MM.1S (cell line): ENCODE results near the gene ERCC1.

Experiments used
- DNase-seq: peaks from one replicate; pipeline ENCODE4 v3.0.0-alpha.2; 2015
- H2AFZ ChIP-seq: fragments of 300-600 bp; sonication (generic); 2 replicates; pipeline ENCODE4 v1.6.0; 2016; ENCODE audit warnings: antibody characterized with exemption, low read length
- H3F3A ChIP-seq: fragments of 300-600 bp; sonication (generic); 2 replicates; pipeline ENCODE4 v1.6.1; 2016; ENCODE audit warnings: mild to moderate bottlenecking, antibody characterized with exemption, low read length, moderate library complexity, mixed read lengths; ENCODE audit not compliant: insufficient read depth
- H3K27ac ChIP-seq: fragments of 300-600 bp; sonication (generic); 2 replicates; pipeline ENCODE4 v1.5.1; 2016; ENCODE audit warnings: mild to moderate bottlenecking, low read length
- H3K27me3 ChIP-seq: fragments of 300-600 bp; sonication (generic); replicated peaks from 2 replicates; pipeline ENCODE4 v1.6.0; 2016; ENCODE audit warnings: low read length; ENCODE audit not compliant: insufficient read depth
- H3K36me3 ChIP-seq: fragments of 300-600 bp; sonication (generic); replicated peaks from 2 replicates; pipeline ENCODE4 v1.6.1; 2016; ENCODE audit warnings: mild to moderate bottlenecking, low read length, mixed read lengths; ENCODE audit not compliant: insufficient read depth
- H3K4me1 ChIP-seq: fragments of 300-600 bp; sonication (generic); 2 replicates; pipeline ENCODE4 v1.6.1; 2016; ENCODE audit warnings: low read length, mixed read lengths
- H3K4me2 ChIP-seq: fragments of 300-600 bp; sonication (generic); 2 replicates; pipeline ENCODE4 v1.6.0; 2016; ENCODE audit warnings: low read depth, low read length
- H3K4me3 ChIP-seq: fragments of 300-600 bp; sonication (generic); 2 replicates; pipeline ENCODE4 v1.5.1; 2016; ENCODE audit warnings: low read length, mixed read lengths
- H3K79me2 ChIP-seq: fragments of 300-600 bp; sonication (generic); 2 replicates; pipeline ENCODE4 v1.6.1; 2016; ENCODE audit warnings: mixed run types, low read length, mixed read lengths
- H3K9ac ChIP-seq: fragments of 300-600 bp; sonication (generic); 2 replicates; pipeline ENCODE4 v1.6.1; 2016; ENCODE audit warnings: low read length, mixed read lengths
- H3K9me2 ChIP-seq: fragments of 300-600 bp; sonication (generic); replicated peaks from 2 replicates; pipeline ENCODE4 v1.6.1; 2016; ENCODE audit warnings: mild to moderate bottlenecking, low read length, mixed read lengths; ENCODE audit not compliant: insufficient read depth
- H3K9me3 ChIP-seq: fragments of 300-600 bp; sonication (generic); replicated peaks from 2 replicates; pipeline ENCODE4 v1.6.1; 2016; ENCODE audit warnings: mild to moderate bottlenecking, low read length, mixed read lengths; ENCODE audit not compliant: insufficient read depth
- H4K20me1 ChIP-seq: fragments of 300-600 bp; sonication (generic); 2 replicates; pipeline ENCODE4 v1.6.1; 2016; ENCODE audit warnings: mild to moderate bottlenecking, low read length, moderate library complexity, mixed read lengths; ENCODE audit not compliant: insufficient read depth
- EZH2 ChIP-seq: fragments of 300-600 bp; sonication (generic); optimal IDR thresholded peaks from 2 replicates; pipeline ENCODE3; 2017; ENCODE audit warnings: low read depth, mild to moderate bottlenecking, antibody characterized with exemption, low read length, mixed read lengths
- EZH2phosphoT487 ChIP-seq: fragments of 300-600 bp; sonication (generic); IDR thresholded peaks from 2 replicates; pipeline ENCODE4 v1.6.1; 2018; ENCODE audit warnings: antibody characterized with exemption, low read length
- TF ChIP-seq, protein P1 (sequence below): fragments of 300-600 bp; sonication (generic); IDR thresholded peaks from 2 replicates; pipeline ENCODE4 v1.5.1; 2016; ENCODE audit warnings: antibody characterized with exemption, low read length, mixed read lengths

ERCC1 gene

DNA sequence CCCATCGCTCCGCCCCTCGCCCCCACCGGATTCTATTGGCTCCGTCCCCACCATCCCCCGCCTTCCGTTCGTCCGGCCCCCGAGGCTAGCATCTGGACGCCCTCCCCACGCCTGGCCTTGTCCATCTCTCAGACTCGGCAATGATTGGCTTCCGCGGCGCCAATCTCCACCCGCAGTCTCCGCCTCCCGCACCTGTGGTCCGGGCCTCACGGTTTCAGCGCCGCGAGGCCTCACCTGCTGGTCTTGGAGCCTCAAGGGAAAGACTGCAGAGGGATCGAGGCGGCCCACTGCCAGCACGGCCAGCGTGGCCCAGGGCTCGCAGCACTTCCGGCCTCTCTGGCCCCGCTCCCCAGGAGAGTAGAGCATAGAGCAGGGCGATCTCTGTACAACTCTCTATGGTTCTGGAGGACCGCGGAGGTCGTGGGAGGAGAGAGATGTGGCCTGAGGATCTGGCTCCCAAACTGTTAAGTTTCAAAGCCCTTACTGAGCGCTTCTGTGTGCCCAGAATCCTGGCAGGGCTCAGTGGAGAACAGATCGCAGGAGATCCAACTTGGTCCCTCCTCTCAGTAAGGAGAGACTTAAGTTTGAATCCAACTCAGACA is at the start of gene ERCC1:
Gene ERCC1, minus strand, starts transcription at position 329 of the 602 bp plus-strand sequence. CDS start 543 bp downstream, outside the sequence.
- peaks cover 45% of the 10 kb centered on the region for H3F3A ChIP-seq
- peak within 1 kb of the TSS; percentile 95 for H3K4me2 ChIP-seq
- peaks cover 16% of the 10 kb centered on the region for H3K79me2 ChIP-seq
- H3K9me2 ChIP-seq, result no peaks in the 10 kb centered on the region
- peak within 1 kb of the TSS; percentile 70 for H2AFZ ChIP-seq
- no peaks in the 10 kb centered on the region for H4K20me1 ChIP-seq
- peak within 1 kb of the TSS; percentile 66 for H3K4me3 ChIP-seq
- H3K27me3 ChIP-seq, result peaks cover 5% of the 10 kb centered on the region; the same call in 1 of the 2 replicates
- no peaks in the 10 kb centered on the region for H3K36me3 ChIP-seq
- no peak for TF ChIP-seq EZH2
- TF ChIP-seq, protein P1, sequence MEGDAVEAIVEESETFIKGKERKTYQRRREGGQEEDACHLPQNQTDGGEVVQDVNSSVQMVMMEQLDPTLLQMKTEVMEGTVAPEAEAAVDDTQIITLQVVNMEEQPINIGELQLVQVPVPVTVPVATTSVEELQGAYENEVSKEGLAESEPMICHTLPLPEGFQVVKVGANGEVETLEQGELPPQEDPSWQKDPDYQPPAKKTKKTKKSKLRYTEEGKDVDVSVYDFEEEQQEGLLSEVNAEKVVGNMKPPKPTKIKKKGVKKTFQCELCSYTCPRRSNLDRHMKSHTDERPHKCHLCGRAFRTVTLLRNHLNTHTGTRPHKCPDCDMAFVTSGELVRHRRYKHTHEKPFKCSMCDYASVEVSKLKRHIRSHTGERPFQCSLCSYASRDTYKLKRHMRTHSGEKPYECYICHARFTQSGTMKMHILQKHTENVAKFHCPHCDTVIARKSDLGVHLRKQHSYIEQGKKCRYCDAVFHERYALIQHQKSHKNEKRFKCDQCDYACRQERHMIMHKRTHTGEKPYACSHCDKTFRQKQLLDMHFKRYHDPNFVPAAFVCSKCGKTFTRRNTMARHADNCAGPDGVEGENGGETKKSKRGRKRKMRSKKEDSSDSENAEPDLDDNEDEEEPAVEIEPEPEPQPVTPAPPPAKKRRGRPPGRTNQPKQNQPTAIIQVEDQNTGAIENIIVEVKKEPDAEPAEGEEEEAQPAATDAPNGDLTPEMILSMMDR, result no peak
- TF ChIP-seq EZH2phosphoT487, result no peak
- DNase-seq, result peak; percentile 98
- H3K9me3 ChIP-seq, result no peaks in the 10 kb centered on the region
- H3K27ac ChIP-seq, result peak within 1 kb of the TSS; percentile 93
- peaks cover 23% of the 10 kb centered on the region for H3K4me1 ChIP-seq
- H3K9ac ChIP-seq, result peak within 1 kb of the TSS; percentile 75

DNA sequence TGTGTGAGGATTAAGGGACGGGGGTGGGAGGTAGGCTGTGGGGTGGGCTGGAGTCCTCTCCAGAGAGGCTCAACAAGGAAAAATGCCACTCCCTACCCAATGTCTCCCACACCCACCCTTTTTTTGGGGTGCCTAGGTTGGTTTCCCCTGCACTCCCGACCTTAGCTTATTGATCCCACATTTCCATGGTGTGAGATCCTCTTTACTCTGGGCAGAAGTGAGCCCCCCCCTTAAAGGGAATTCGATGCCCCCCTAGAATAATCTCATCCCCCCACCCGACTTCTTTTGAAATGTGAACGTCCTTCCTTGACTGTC is 49.6 kb upstream of the ERCC1 start:
- no peaks in the 10 kb centered on the region for H3K9me3 ChIP-seq
- no peak overlapping the region for H3K9ac ChIP-seq
- H3K9me2 ChIP-seq, result no peaks in the 10 kb centered on the region
- H3K27ac ChIP-seq, result no peak overlapping the region
- no peak overlapping the region for H2AFZ ChIP-seq
- peaks cover 19% of the 10 kb centered on the region for H3F3A ChIP-seq
- no peaks in the 10 kb centered on the region for H3K79me2 ChIP-seq
- H3K36me3 ChIP-seq, result no peaks in the 10 kb centered on the region
- no peak overlapping the region for H3K4me2 ChIP-seq
- no peaks in the 10 kb centered on the region for H4K20me1 ChIP-seq
- no peak overlapping the region for H3K4me3 ChIP-seq
- DNase-seq, result no peak
- H3K27me3 ChIP-seq, result no peaks in the 10 kb centered on the region
- peaks cover 6% of the 10 kb centered on the region; the same call in 1 of the 2 replicates for H3K4me1 ChIP-seq
- no peak for TF ChIP-seq EZH2phosphoT487
- TF ChIP-seq, protein P1, result no peak
- no peak for TF ChIP-seq EZH2

DNA sequence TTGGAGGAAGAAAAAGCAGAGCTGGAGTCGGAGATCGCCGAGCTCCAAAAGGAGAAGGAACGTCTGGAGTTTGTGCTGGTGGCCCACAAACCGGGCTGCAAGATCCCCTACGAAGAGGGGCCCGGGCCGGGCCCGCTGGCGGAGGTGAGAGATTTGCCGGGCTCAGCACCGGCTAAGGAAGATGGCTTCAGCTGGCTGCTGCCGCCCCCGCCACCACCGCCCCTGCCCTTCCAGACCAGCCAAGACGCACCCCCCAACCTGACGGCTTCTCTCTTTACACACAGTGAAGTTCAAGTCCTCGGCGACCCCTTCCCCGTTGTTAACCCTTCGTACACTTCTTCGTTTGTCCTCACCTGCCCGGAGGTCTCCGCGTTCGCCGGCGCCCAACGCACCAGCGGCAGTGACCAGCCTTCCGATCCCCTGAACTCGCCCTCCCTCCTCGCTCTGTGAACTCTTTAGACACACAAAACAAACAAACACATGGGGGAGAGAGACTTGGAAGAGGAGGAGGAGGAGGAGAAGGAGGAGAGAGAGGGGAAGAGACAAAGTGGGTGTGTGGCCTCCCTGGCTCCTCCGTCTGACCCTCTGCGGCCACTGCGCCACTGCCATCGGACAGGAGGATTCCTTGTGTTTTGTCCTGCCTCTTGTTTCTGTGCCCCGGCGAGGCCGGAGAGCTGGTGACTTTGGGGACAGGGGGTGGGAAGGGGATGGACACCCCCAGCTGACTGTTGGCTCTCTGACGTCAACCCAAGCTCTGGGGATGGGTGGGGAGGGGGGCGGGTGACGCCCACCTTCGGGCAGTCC is 49.0 kb upstream of the ERCC1 start:
- no peak overlapping the region for H3K4me2 ChIP-seq

More for the DNA sequence above, 49.0 kb upstream of the ERCC1 start:
- H4K20me1 ChIP-seq, result no peaks in the 10 kb centered on the region
- H3K9me3 ChIP-seq, result no peaks in the 10 kb centered on the region
- no peak overlapping the region for H3K27ac ChIP-seq
- H2AFZ ChIP-seq, result no peak overlapping the region
- no peak for DNase-seq
- H3K36me3 ChIP-seq, result no peaks in the 10 kb centered on the region
- no peaks in the 10 kb centered on the region for H3K9me2 ChIP-seq
- H3K4me3 ChIP-seq, result no peak overlapping the region
- no peaks in the 10 kb centered on the region for H3K79me2 ChIP-seq
- H3K9ac ChIP-seq, result no peak overlapping the region
- H3K27me3 ChIP-seq, result no peaks in the 10 kb centered on the region
- TF ChIP-seq EZH2phosphoT487 (no peak), EZH2 (no peak)
- TF ChIP-seq, protein P1, result no peak
- H3F3A ChIP-seq, result peaks cover 17% of the 10 kb centered on the region
- H3K4me1 ChIP-seq, result peaks cover 1% of the 10 kb centered on the region; the same call in 1 of the 2 replicates
